ENCODE data around the gene OBSCN. TPM values are rescaled to one million over a fixed set of nuclear protein-coding genes. Genes with fewer than 3 reads are reported as not detected.

The OBSCN gene
- total RNA-seq, 2 experiments from 2014 or later, result 6.6 to 8.0 TPM

GRCh38 chr1:228413241-228414010 lies 205.6 kb downstream of the OBSCN start:
- POLR2A ChIA-PET, result interaction anchor here (1.2 kb wide), 1 partner anchor 45 kb away, joined by 3 read pairs; a partner anchor contains a TSS
- peaks cover 37% of the 10 kb centered on the region for H3K4me1 Mint-ChIP-seq
- H3K4me3 Mint-ChIP-seq, result no peak overlapping the region
- CTCF ChIA-PET, result interaction anchor here (0.7 kb wide), 1 partner anchor 9 kb away, joined by 6 read pairs; no protein-coding TSS in a partner anchor
- no peaks in the 10 kb centered on the region for H3K9me3 Mint-ChIP-seq
- peaks cover 9% of the 10 kb centered on the region for H3K36me3 Mint-ChIP-seq (ENCODE audit: low read depth)
- DNase-seq, result no peak
- H3K27ac Mint-ChIP-seq, result no peak overlapping the region
- peaks cover 18% of the 10 kb centered on the region for H3K27me3 Mint-ChIP-seq

- Mint-ChIP-seq H3K36me3 (ENCODE audit: low read depth) (peaks cover 9% of the 10 kb centered on the region), H3K4me1 (peaks cover 30% of the 10 kb centered on the region), H3K27me3 (peaks cover 25% of the 10 kb centered on the region), H3K9me3 (no peaks in the 10 kb centered on the region), H3K27ac (no peak overlapping the region), H3K4me3 (no peak overlapping the region)
- CTCF ChIA-PET, result no interaction called here
- DNase-seq, result no peak
- POLR2A ChIA-PET, result no interaction called here
Observed at GRCh38 chr1:228414511-228415211, 206.8 kb downstream of the OBSCN start.

- H3K9me3 Mint-ChIP-seq, result no peaks in the 10 kb centered on the region
- H3K4me1 Mint-ChIP-seq, result peaks cover 32% of the 10 kb centered on the region
- CTCF ChIA-PET, result interaction anchor here (0.6 kb wide), 1 partner anchor 1590 kb away, joined by 4 read pairs; no protein-coding TSS in a partner anchor
- H3K27me3 Mint-ChIP-seq, result peaks cover 27% of the 10 kb centered on the region
- peaks cover 9% of the 10 kb centered on the region for H3K36me3 Mint-ChIP-seq (ENCODE audit: low read depth)
- H3K27ac Mint-ChIP-seq, result no peak overlapping the region
- DNase-seq, result no peak
- POLR2A ChIA-PET, result interaction anchor here (1.3 kb wide), 1 partner anchor 8 kb away, joined by 5 read pairs; the partner anchor contains the start of gene TRIM11
- peak overlapping the region; percentile 70 for H3K4me3 Mint-ChIP-seq
Observed at GRCh38 chr1:228415221-228415620, 207.4 kb downstream of the OBSCN start.

- ChIA-PET CTCF (interaction anchor here (0.6 kb wide), 1 partner anchor 1590 kb away, joined by 4 read pairs; no protein-coding TSS in a partner anchor), POLR2A (interaction anchor here (1.3 kb wide), 1 partner anchor 9 kb away, joined by 5 read pairs; the partner anchor contains the start of gene TRIM11)
- H3K4me3 Mint-ChIP-seq, result peak overlapping the region; percentile 70
- no peak overlapping the region for H3K27ac Mint-ChIP-seq
- H3K36me3 Mint-ChIP-seq (ENCODE audit: low read depth), result peaks cover 6% of the 10 kb centered on the region
- no peaks in the 10 kb centered on the region for H3K9me3 Mint-ChIP-seq
- DNase-seq, result no peak
- peaks cover 28% of the 10 kb centered on the region for H3K27me3 Mint-ChIP-seq
- H3K4me1 Mint-ChIP-seq, result peaks cover 36% of the 10 kb centered on the region
Observed at GRCh38 chr1:228415853-228416216, 208.0 kb downstream of the OBSCN start.

- H3K36me3 Mint-ChIP-seq (ENCODE audit: low read depth), result peaks cover 6% of the 10 kb centered on the region
- CTCF ChIA-PET, result no interaction called here
- POLR2A ChIA-PET, result interaction anchor here (1.3 kb wide), 1 partner anchor 9 kb away, joined by 5 read pairs; the partner anchor contains the start of gene TRIM11
- DNase-seq, result peak; percentile 60
- H3K4me3 Mint-ChIP-seq, result peak within 1 kb of the TSS; percentile 70
- peaks cover 39% of the 10 kb centered on the region for H3K4me1 Mint-ChIP-seq
- H3K9me3 Mint-ChIP-seq, result no peaks in the 10 kb centered on the region
- H3K27ac Mint-ChIP-seq, result peak within 1 kb of the TSS; percentile 48
- peaks cover 29% of the 10 kb centered on the region for H3K27me3 Mint-ChIP-seq
Observed at GRCh38 chr1:228416217-228416933, 208.5 kb downstream of the OBSCN start, which contains the start of gene TRIM17. TRIM17 (minus strand) TSS chr1:228416861; CDS start chr1:228415072, 1,789 bp downstream.

- H3K27ac Mint-ChIP-seq, result no peak overlapping the region
- DNase-seq, result no peak
- H3K4me1 Mint-ChIP-seq, result peaks cover 44% of the 10 kb centered on the region
- ChIA-PET CTCF (no interaction called here), POLR2A (no interaction called here)
- H3K4me3 Mint-ChIP-seq, result peak overlapping the region; percentile 21
- no peaks in the 10 kb centered on the region for H3K9me3 Mint-ChIP-seq
- H3K27me3 Mint-ChIP-seq, result peaks cover 30% of the 10 kb centered on the region
- H3K36me3 Mint-ChIP-seq (ENCODE audit: low read depth), result peaks cover 6% of the 10 kb centered on the region
Observed at GRCh38 chr1:228417061-228417460, 209.2 kb downstream of the OBSCN start.

GRCh38 chr1:228417483-228418203 lies 209.8 kb downstream of the OBSCN start:
- no peaks in the 10 kb centered on the region for H3K9me3 Mint-ChIP-seq
- peaks cover 30% of the 10 kb centered on the region for H3K27me3 Mint-ChIP-seq
- no peak overlapping the region for H3K27ac Mint-ChIP-seq
- H3K4me3 Mint-ChIP-seq, result no peak overlapping the region
- CTCF ChIA-PET, result no interaction called here
- H3K36me3 Mint-ChIP-seq (ENCODE audit: low read depth), result peaks cover 6% of the 10 kb centered on the region
- H3K4me1 Mint-ChIP-seq, result peaks cover 46% of the 10 kb centered on the region
- POLR2A ChIA-PET, result no interaction called here
- DNase-seq, result no peak

- DNase-seq, result no peak
- POLR2A ChIA-PET, result interaction anchor here (0.9 to 1.4 kb wide), 3 partner anchors 17 to 281 kb away, joined by 3 read pairs; partner anchors contain the start of gene GUK1
- H3K4me1 Mint-ChIP-seq, result peaks cover 32% of the 10 kb centered on the region
- no peaks in the 10 kb centered on the region for H3K36me3 Mint-ChIP-seq (ENCODE audit: low read depth)
- H3K27ac Mint-ChIP-seq, result no peak overlapping the region
- H3K4me3 Mint-ChIP-seq, result no peak overlapping the region
- peaks cover 20% of the 10 kb centered on the region for H3K27me3 Mint-ChIP-seq
- no peaks in the 10 kb centered on the region for H3K9me3 Mint-ChIP-seq
- CTCF ChIA-PET, result no interaction called here
Observed at GRCh38 chr1:228420968-228421826, 213.4 kb downstream of the OBSCN start.

GRCh38 chr1:228423404-228424053 lies 215.7 kb downstream of the OBSCN start:
- Mint-ChIP-seq H3K4me3 (no peak overlapping the region), H3K9me3 (no peaks in the 10 kb centered on the region), H3K4me1 (peaks cover 18% of the 10 kb centered on the region), H3K36me3 (ENCODE audit: low read depth) (no peaks in the 10 kb centered on the region), H3K27me3 (peaks cover 17% of the 10 kb centered on the region), H3K27ac (no peak overlapping the region)
- ChIA-PET POLR2A (no interaction called here), CTCF (interaction anchor here (1.3 kb wide), 1 partner anchor 9 kb away, joined by 3 read pairs; no protein-coding TSS in a partner anchor)
- no peak for DNase-seq

GRCh38 chr1:228424685-228425660 lies 217.1 kb downstream of the OBSCN start:
- H3K4me1 Mint-ChIP-seq, result peaks cover 18% of the 10 kb centered on the region
- CTCF ChIA-PET, result no interaction called here

More at GRCh38 chr1:228424685-228425660, 217.1 kb downstream of the OBSCN start:
- POLR2A ChIA-PET, result no interaction called here
- Mint-ChIP-seq H3K4me3 (no peak overlapping the region), H3K27ac (no peak overlapping the region), H3K27me3 (peaks cover 21% of the 10 kb centered on the region), H3K9me3 (no peaks in the 10 kb centered on the region), H3K36me3 (ENCODE audit: low read depth) (no peaks in the 10 kb centered on the region)
- DNase-seq, result no peak

All from activated CD4-positive, alpha-beta memory T cell treated with anti-CD3 and anti-CD28 coated beads, Interleukin-2, amount 10 ng/mL, durations not matched to agents 7 days and 5 days (primary cell).